ENCODE data around the gene CSNK2A2.

The CSNK2A2 gene

DNA sequence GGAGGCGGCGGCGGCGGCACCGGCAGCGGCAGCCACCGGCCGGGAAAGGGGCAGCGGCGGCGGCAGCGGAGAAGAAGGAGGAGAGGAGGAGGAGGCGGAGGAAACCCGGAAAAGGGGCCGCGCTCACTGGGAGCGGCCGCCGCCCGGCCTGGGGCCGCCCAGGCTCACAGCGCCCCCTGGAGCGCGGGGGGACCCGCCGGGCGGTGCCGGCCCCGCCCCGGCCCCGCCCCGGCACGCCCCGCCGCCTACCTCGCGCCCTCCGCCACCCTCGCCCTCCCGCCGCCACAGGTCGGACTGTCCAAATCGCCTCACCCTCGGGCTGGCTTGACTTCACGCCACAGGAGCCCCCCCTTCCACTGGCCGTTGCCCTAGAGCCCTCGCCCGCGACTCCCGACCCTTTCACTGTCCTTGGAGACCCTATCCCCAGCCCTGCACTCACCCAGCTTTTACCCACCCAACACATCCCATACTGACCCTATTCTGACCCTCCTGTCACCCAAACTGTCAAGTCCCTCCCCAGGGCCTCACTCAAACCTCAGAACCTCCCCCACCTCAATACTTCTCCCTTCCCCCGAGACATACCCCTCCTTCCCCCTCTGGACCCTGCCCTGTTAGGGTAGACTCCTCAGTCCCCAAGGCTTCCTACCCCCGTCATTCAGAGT is at the start of gene CSNK2A2:
Gene CSNK2A2 (minus strand): TSS at position 85 of the 662 bp plus-strand sequence. CDS start 370 bp downstream, outside the sequence.
- DNase-seq: peak; percentile 4

GRCh38 chr16:58243528-58244004 is 45.7 kb upstream of the CSNK2A2 start:
- no peak for DNase-seq

DNA sequence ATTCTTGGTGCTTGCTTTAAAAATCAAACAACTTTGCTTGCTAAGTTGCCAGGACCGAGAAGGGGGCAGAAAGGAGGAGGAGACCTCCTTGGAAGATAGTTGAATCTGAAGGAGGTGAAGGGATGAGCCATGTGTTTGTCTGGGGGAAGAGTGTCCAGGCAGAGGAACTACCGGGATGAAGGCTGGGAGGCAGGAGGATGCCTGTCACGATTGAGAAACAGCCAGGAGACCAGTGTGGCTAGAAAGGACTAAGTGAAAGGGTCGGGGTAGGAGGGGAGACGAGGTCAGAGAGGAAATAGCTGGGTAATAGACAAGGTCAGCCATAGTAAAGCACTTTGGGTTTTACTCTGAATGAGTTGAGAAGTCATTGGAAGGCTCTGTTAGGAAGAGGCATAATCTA is 38.9 kb upstream of the CSNK2A2 start:
- DNase-seq: no peak

GRCh38 chr16:58236231-58236690 is 38.4 kb upstream of the CSNK2A2 start:
- DNase-seq: peak; percentile 20

- DNase-seq: no peak
These were observed 37.8 kb upstream of the CSNK2A2 start for GRCh38 chr16:58235663-58236062.

DNA sequence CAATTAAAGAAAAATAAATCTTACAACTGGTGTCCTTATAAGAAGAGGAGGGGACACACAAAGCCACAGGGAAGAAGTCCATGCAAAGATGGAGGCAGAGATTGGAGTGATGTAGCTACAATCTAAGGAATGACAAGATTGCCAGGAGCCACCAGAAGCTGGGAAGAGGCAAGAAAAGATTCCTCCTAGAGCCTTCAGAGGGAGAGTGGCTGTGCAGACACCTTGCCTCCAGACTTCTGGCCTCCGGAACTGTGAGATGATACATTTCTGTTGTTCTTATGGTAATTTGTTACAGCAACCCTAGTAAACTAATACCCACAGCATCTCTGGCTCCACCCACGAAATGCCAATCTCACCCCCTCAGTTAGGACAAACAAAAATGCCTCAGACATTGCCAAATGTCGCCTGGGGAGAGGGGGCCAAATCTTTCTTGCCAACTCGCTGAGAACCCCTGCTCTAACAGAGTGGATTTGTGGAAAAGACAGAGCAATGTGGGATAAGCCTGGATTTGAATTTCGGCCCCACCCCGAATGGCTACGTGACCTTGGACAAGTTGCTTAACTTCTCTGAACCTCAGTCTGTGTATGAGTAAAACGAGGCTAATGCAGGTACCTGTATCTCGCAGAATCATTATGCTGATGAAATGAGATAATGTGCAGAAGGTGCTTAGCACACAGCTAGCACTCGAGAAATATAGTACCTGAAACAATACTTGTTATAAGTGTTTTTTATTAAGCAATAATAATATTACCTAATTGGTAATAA is 37.1 kb upstream of the CSNK2A2 start:
- no peak for DNase-seq

- no peak for DNase-seq
These were observed 32.4 kb upstream of the CSNK2A2 start for GRCh38 chr16:58230259-58230658.

DNA sequence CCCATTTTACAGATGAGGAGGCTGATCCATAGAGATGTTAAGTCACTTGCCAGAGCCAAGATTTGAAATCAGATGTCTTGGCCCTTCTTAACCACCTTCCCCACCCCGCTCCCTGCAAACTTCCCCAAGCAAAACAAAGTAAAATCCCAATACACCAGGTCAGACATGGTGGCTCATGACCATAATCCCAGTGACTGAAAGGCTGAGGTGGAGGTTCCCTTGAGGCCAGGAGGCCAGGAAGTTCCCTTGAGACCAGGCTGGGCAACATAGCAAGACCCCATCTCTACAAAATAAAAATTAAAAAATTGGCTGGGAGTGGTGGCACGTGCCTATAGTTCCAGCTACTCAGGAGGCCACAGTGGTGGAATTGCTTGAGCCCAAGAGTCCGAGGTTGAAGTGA is 28.9 kb upstream of the CSNK2A2 start:
- DNase-seq: no peak

DNA sequence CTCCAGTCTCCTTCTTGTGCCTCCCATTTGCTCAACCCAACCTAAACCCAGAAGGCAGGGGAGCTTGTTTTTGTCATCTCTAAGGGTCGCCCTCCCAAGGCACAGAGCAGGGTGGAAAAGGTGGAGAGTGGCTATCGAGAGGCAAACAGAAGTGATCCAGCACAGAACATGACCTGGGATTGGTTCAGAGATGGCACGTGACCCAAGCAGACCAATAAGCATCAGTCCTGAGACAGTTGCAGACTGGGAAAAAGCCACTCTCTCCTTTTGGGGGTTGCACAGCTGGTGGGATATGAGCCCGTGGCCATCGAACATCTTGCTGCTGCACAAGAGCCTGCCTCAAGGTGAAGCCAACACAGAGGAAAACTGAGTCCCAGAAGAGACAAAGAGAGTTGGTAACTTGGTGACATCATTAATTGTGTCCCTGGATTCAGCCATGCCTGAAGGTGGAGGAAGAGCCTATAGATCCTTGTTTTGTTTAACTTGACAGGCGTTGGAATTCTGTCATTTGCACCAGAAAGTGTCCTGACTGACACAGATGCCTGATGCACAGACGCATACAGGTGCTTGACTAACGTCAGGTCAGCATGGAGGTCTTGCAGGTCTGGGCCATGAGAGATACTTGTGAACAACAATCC is 28.2 kb upstream of the CSNK2A2 start:
- no peak for DNase-seq

- no peak for DNase-seq
These were observed 24.8 kb upstream of the CSNK2A2 start for GRCh38 chr16:58222532-58223316.

DNA sequence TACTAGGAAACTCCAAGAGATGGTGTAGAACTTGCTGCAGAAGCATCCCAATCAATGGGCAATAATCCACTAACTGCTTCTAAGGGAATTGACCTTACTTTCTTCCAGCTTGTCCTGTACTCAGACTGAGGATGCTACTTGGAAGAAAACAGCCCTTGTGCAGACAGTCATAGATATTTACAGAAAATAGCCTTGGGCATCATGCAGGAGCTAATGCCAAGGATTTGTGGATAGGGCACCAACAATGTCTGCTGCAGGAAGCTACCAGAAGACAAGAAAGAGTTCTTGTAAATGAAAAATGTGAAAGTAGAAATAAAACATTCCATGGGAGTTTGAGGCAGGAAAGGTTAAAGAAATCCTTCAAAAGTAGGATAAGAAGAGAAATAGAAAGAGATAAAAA is 21.5 kb upstream of the CSNK2A2 start:
- no peak for DNase-seq

GRCh38 chr16:58218786-58219185 is 20.9 kb upstream of the CSNK2A2 start:
- no peak for DNase-seq

DNA sequence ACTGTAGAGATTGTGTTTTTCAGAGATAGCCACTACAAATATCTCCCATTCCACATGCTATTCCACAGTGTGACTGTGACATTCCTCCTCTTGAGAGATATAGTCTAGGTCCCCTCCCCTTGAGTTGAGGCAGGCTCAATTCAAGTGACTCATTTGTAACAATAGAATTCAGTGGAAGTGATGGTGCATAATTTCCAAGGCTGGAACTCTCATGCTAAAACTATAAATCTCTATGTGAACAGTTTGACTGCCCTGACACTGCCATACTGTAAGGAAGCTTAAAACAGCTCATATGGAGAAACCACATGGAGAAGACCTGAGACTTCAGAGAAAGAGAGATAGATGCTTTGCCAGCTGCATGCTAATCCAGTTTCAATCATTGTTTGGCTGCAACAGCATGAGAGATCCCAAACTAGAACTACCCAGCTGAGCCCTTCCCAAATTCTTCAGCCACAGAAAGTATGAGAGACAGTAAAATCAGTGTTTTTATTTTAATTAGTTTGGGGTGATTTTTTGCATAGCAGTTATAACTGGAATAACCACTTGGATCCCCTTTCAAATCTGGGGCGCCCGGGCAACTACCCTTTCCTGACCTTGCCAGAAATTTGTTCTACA is 19.5 kb upstream of the CSNK2A2 start:
- DNase-seq: no peak

DNA sequence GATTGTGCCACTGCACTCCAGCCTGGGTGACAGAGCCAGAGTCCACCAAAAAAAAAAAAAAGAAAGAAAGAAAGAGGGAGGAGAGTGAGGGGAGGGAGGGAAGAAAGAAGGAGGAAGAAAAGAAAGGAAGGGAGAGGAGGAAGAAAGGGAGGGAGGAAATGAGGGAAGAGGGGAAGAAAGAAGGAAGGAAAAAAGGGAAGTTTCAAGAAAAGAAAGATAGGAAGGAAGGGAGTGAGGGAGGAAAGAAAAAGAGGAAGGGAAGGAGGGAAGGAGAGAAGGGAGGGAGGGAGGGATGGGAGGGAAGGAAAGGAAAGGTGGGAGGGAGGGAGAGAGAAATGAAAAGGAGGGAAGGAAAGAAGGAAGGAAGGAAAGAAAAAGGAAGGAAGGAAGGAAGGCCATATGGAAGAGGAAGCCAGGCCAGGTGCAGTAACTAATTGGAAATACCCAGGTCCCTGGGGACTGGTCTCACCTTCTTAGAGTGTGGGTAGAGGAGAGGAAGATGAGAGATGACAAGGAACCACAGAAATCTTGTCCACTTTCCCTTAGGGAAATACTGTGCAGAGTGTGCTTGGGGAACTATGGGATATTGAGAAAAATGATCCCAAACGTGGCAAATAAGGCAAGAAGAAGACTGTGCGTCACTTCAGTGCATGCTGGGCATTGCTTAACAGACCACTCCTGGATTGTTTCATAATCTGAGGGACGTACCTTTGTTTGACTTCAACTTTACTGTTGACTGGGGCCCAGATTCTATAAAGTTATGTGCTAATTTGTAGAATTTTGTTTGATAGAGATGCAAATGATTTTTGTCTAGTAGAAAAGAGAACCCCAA is 15.1 kb upstream of the CSNK2A2 start:
- DNase-seq: no peak

- DNase-seq: no peak
These were observed 13.9 kb upstream of the CSNK2A2 start for GRCh38 chr16:58211846-58212245.

DNA sequence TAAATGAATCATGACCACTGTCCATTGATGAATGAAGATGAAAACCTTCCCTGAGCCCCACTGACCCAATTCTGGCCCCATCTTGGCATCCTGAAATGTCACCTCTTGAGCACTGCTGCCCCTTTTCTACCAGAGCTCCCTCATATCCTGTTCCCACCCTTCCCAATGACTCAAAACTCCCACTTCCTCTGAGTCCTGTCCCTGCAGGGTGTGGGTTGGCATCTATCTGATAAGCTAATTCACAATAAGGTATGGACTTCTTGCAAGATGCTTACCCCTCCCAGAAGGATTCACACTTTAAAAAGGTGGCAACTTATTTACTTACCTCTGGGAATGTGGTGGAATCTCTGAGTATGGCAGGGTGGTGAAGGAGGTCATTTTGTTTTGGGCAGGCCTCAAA is 13.3 kb upstream of the CSNK2A2 start:
- DNase-seq: no peak

- no peak for DNase-seq
These were observed 7.5 kb upstream of the CSNK2A2 start for GRCh38 chr16:58205276-58206036.

DNA sequence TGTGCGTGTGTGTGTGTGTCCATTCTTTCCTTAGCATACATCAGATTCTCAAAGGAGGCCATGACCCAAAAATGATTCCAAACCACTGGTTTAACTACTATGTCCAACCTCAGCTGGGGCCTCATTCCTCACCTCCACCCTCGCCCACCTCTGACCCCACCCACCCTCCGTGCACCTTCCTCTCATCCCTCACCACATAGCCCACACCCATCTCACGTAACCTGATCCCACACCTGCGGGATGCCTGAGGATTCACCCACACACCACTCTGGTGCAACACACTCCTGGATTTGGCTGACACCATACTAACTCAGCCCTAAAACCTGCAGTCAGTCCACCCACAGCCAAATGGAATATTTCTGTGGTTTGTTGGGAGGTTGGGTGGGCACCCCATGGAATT is 3.3 kb upstream of the CSNK2A2 start:
- no peak for DNase-seq

GRCh38 chr16:58200004-58200797 is 2.3 kb upstream of the CSNK2A2 start:
- DNase-seq: no peak
